GM12892 (cell line): Measurements from ENCODE around the gene NKD1.

Experiments used
- POLR2A ChIP-seq: IDR thresholded peaks from 2 replicates; pipeline ENCODE4 v1.6.1; 2011; ENCODE audit warnings: low read depth, low read length, control low read depth
- TAF1 ChIP-seq: IDR thresholded peaks from 2 replicates; pipeline ENCODE4 v1.6.1; 2011; ENCODE audit warnings: low read depth, mild to moderate bottlenecking, control low read depth, low read length, borderline replicate concordance

DNA sequence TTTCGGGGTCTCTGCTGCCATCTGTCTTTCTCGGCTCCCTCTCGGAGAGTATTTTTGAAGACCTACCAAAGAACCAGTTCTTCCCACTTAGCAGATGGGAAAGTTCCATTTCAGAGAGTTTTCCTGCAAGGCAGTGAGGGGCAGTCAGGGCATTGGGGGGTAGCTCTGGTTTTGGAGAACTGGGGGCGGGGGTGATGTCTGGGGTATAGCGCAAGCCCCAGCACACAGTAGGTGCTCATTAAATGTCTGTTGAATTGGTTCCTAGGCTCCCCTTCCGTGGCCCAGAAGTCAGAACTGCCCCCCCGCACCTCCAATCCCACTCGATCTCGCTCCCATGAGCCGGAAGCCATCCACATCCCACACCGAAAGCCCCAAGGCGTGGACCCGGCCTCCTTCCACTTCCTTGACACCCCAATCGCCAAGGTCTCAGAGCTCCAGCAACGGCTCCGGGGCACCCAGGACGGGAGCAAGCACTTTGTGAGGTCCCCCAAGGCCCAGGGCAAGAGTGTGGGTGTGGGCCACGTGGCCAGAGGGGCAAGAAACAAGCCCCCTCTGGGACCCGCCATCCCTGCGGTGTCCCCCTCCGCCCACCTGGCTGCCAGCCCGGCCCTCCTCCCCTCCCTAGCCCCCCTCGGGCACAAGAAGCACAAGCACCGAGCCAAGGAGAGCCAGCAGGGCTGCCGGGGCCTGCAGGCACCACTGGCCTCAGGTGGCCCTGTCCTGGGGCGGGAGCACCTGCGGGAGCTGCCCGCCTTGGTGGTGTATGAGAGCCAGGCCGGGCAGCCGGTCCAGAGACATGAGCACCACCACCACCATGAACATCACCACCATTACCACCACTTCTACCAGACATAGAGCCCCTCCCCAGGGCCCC, 85.0 kb downstream of the NKD1 start:
- TF ChIP-seq POLR2A = no peak
- TF ChIP-seq TAF1 = no peak
